HL-60 (cell line): ENCODE data around the gene FOXL2NB.

Experiments
- CTCF ChIP-seq: IDR thresholded peaks from one replicate; pipeline ENCODE4 v1.5.1; 2011; ENCODE audit warnings: low read length, control low read depth, inconsistent platforms; ENCODE audit not compliant: insufficient read depth
- GABPA ChIP-seq: IDR thresholded peaks from 2 replicates; pipeline ENCODE4 v1.6.1; 2012; ENCODE audit warnings: low read depth
- POLR2AphosphoS5 ChIP-seq: IDR thresholded peaks from 2 replicates; pipeline ENCODE4 v1.6.1; 2012; ENCODE audit warnings: low read depth
- REST ChIP-seq: IDR thresholded peaks from 2 replicates; pipeline ENCODE4 v1.6.1; 2012; ENCODE audit warnings: low read depth; ENCODE audit not compliant: insufficient replicate concordance
- SPI1 ChIP-seq: IDR thresholded peaks from 2 replicates; pipeline ENCODE4 v1.6.1; 2012; ENCODE audit warnings: low read depth, mild to moderate bottlenecking, borderline replicate concordance

GRCh38 chr3:138937690-138938055 lies 9.3 kb upstream of the FOXL2NB start:
- TF ChIP-seq REST (no peak), CTCF (no peak), POLR2AphosphoS5 (no peak), SPI1 (no peak), GABPA (no peak)
